ENCODE results near the gene CHST6. TPM values are rescaled to one million over a fixed set of nuclear protein-coding genes. Genes with fewer than 3 reads are reported as not detected.
A peak's percentile ranks its signal among the peaks of the same experiment; 100 is the strongest.
"Not testable (repeated sequence)": the region's sequence is repeated elsewhere in the genome, so short reads cannot be mapped to it uniquely, and the experiment has no call there.

CHST6 gene
- total RNA-seq, 1 experiment from 2014 or later, result 1.8 TPM

DNA sequence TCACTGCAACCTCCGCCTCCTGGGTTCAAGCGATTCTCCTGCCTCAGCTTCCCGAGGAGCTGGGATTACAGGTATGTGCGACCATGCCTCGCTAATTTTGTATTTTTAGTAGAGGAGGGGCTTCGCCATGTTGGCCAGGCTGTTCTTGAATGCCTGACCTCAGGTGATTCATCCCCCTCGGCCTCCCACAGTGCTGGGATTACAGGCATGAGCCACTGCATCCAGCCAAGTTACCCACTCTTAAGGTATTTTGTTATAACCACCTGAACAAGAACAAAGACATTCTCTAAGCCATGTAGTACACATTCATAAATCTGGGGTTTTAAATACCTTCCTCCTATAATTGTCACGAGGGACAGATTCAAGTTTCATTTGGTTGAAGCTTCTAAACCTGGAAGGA lies 18.4 kb downstream of the CHST6 start:
- DNase-seq (ENCODE audit: low read depth), result no peak

GRCh38 chr16:75475420-75475847 lies 19.8 kb downstream of the CHST6 start:
- DNase-seq (ENCODE audit: low read depth), result no peak

DNA sequence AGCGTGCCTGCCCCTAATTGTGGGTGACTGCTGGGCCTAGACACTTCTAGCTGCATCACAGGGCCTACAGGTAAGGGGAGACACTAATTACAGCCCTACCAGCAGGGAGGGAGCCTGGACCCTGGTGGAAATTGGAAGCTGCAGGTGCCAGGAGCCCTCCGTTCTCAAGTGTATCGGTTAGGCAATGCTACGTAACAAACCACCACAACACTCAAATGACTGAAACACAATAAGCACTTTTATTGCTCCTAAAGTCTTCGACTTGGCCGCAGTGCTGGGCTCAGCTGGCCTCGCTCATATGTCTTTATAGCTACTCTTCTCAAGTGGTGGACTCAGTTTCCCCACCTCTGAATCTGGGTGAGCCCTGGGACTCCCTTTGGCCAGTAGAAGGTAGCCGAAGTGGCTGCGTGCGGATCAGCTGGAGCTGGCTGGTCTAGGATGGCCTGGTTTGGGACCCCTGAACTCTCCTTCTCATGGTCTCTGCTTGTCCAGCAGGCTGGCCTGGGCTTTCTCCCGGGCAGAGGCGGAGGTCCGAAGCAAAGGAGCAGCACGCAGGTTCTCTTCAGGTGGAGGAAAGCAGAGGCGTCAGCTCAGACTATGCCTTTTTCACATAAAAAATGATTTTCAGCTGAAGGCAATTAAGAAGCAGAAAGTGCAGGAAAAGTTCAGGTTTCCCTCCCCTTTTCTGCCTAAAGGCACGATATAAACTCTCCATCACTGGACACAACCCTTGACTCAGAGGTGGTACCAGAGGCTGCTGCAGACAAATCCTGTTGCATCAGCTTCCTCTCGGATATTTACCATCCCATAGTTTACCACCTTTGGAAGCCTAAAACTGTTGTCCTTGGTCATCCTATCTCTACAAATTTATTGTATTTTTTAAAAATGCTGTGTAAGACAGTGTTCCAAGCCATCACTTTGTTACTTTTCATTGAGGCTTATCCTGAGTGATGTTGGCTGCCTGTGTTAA lies 22.0 kb downstream of the CHST6 start:
- DNase-seq (ENCODE audit: low read depth), result no peak

- DNase-seq (ENCODE audit: low read depth), result peak; percentile 64
Observed at GRCh38 chr16:75471723-75472633, 23.3 kb downstream of the CHST6 start.

GRCh38 chr16:75466760-75467159 lies 28.5 kb downstream of the CHST6 start:
- no peak for DNase-seq (ENCODE audit: low read depth)

DNA sequence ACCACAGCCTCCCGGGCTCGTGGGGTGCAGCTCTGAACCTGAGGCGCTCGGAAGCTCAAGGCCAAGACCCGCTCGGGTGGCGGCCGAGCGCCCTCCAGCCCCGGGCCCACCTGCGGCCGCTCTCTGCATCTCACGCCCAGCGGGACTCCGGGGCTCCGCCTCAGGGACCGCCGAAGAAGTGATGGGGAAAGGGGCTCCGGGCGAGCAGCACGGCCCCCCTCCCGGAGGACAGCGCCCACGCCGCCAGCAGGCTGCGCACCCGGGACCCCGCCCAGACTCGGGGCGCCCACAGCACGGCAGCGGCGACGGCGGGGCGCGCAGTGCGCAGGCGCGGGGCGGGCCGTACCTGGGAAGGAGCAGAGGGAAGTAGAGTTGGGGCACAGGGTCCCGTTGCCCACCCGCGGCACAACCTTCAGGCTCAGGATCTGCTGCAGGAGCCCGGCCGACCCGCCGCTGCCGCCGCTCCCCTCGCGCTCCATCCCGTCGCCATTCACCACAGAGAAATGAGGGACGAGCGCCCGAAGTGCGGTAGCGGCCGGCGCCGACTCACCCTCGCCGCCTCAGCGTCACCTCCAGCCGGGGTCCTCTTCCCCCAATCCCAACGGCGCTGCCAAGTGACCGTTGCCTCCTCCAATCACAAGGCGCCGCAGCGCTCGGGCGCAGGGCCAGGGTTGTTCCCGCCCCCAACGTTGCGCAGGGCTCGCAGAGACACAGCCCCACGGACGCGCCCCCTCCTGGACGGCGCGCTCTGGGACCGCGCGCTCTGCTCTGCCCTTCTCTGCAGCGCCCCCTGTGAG lies 30.9 kb downstream of the CHST6 start, which contains the start of gene TMEM170A:
Gene TMEM170A, minus strand, starts transcription at position 568 of the 797 bp plus-strand sequence. Its CDS starts 89 bp downstream, at position 479.
- DNase-seq (ENCODE audit: low read depth), result peak; percentile 98

GRCh38 chr16:75463389-75464121 lies 31.7 kb downstream of the CHST6 start:
- DNase-seq (ENCODE audit: low read depth), result peak; percentile 80

DNA sequence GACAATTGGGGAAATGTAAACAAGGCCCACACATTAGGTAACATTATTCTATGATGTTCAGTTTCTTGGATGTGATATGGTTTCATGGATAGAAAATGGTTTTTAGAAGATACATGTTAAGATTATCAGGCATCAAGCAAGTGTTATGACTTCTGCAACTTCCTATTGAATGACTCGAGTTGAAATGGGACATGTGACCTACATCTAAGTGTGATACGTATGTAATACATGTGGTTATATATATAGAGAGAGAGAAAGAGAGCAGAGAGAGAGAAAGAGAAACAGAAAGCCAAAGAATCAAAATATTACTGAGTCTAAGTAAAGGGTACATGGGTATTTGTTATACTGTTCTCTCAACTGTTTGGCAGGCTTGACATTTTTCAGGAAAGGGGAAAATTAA lies 32.4 kb downstream of the CHST6 start:
- DNase-seq (ENCODE audit: low read depth), result no peak

- DNase-seq (ENCODE audit: low read depth), result no peak
Observed at GRCh38 chr16:75461575-75461974, 33.7 kb downstream of the CHST6 start.

DNA sequence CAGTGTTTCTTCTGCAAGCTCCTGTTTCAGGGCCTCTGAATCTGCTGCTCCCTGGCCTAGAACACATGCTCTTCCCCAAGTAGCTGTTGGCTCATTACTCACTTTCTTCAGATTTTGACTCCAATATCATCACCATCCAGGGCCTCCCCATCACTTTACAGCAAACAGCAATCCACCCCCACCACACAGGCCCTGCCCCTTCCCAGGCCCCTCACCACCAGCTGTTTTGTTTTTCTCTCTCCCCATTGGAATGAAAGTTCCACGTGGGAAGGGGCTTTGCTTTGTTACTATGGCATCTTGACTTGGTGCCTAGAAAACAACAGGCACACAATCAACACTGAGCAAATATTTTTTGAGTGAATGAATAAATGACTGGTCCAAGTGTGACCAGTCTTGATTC lies 34.8 kb downstream of the CHST6 start:
- peak; percentile 85 for DNase-seq (ENCODE audit: low read depth)

- DNase-seq (ENCODE audit: low read depth), result no peak
Observed at GRCh38 chr16:75459691-75460090, 35.5 kb downstream of the CHST6 start.

GRCh38 chr16:75458439-75458838 lies 36.8 kb downstream of the CHST6 start:
- DNase-seq (ENCODE audit: low read depth), result no peak

GRCh38 chr16:75458029-75458428 lies 37.2 kb downstream of the CHST6 start:
- no peak for DNase-seq (ENCODE audit: low read depth)

DNA sequence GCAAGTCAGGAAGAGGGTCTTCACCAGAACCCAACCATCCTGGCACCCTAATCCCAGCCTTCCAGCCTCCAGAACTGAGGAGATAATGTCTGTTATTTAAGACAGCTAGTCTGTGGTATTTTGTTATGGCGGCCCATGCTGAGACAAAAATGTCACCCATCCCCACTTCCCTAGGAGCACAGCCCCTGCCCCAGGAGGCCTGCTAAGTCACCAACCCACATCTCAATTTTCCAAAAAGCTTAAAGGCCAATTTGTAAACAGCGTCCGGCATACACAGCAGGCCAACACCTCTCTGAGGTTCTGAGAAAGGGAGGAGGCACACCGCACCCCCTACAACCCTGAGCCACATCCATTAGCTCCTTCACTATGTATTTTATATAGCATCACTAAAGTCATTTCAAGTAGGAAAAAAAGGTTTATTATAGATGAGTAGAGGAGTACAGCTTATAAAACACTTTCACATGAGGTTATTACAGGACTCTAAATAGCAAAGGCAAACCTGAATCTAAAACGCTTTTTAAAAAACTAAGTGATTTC lies 37.7 kb downstream of the CHST6 start:
- no peak for DNase-seq (ENCODE audit: low read depth)

DNA sequence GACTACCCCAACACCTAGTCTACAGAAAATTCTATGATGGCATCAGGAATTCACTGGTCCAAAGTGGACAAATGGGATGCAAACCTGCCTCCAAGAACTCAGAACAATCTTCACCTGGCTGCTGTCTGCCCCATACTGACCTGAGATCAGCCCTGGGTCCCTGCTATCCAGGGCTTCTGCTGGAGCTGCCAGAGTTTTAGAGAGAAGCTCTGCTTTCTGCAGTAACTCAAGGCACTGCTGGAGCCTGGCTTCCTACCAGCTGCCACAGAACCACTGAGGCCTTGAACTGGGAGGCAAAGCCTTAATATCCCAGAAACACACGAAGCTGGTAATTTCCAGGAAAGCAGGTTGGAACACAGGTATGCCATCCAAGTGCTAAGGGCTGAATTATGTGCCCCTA lies 38.3 kb downstream of the CHST6 start:
- DNase-seq (ENCODE audit: low read depth), result no peak

DNA sequence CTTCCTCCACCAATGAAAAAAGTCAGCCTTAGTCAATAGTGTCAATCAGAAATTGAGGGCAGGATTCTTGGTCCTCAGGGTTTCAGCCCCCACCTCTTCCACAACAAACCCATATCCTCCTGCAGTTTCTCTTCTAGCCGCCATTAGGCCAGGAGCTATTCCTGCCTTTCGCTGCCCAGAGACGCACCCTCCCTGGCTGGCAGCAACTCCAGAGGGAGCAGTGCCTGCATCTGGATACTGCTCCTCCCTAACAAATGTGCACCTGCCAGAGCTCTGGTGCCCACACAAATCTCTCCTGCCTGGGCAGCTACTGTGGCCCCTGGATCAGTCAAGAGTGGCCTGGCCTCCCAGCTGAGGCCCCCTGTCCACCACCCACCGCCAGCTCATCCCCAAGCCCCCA lies 38.8 kb downstream of the CHST6 start:
- DNase-seq (ENCODE audit: low read depth), result not testable (repeated sequence)

- DNase-seq (ENCODE audit: low read depth), result no peak
Observed at GRCh38 chr16:75455677-75456076, 39.6 kb downstream of the CHST6 start.

DNA sequence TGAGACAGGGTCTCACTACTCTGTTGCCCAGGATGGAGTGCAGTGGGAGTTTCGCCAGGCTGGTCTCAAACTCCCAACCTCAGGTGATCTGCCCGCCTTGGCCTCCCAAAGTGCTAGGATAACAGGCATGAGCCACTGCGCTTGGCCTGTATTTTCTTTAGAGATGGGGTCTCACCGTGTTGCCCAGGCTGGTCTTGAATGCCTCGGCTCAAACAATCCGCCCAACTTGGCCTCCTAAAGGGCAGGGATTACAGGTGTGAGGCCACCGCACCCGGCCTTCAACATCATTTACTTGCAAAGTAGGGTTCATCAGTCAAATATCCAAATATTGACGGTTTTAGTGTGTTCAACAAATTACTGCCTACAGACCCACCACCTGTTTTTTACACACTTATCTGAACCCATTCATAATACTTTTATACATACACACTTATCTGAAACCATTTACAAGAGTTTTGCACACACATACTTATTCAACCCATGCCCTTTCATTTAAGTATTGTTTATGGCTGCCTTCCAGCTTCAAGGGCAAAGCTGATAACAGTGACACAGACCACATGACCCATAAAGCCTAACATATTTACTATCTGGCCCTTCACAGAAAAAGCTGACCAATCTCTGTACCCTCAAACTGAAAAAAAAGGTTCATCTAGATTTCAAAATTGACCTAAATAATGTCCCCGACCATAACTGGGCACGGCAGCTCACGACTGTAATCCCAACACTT lies 42.6 kb downstream of the CHST6 start:
- no peak for DNase-seq (ENCODE audit: low read depth)

- DNase-seq (ENCODE audit: low read depth), result no peak
Observed at GRCh38 chr16:75446416-75446815, 48.8 kb downstream of the CHST6 start.

DNA sequence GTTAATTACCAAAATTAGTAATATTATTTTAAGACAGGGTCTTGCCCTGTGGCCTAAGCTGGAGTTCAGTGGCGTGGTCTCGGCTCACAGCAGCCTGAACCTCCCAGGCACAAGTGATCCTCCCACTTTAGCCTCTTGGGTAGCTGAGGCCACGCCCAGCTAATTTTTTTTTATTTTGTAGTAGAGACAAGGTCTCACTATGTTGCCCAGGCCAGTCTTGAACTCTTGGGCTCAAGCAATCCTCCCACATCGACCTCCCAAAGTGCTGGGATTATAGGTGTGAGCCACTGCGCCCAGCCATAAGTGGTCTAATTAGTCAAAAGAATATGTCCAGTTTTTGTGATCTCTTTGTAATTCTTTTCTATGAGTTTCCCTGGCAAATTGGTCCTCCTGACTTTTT lies 49.9 kb downstream of the CHST6 start:
- no peak for DNase-seq (ENCODE audit: low read depth)

Data from LHCN-M2 (cell line).